ENCODE results near the gene ZEB2.

Gene ZEB2

GRCh38 chr2:144512891-144513351, 7.0 kb downstream of the ZEB2 start:
- no peak for DNase-seq (ENCODE audit: low read depth)

GRCh38 chr2:144512470-144512869, 7.4 kb downstream of the ZEB2 start:
- no peak for DNase-seq (ENCODE audit: low read depth)

- no peak for DNase-seq (ENCODE audit: low read depth)
These were observed 8.0 kb downstream of the ZEB2 start for GRCh38 chr2:144511937-144512336.

GRCh38 chr2:144511226-144511810, 8.6 kb downstream of the ZEB2 start:
- DNase-seq (ENCODE audit: low read depth) = no peak

GRCh38 chr2:144510294-144510991, 9.5 kb downstream of the ZEB2 start:
- no peak for DNase-seq (ENCODE audit: low read depth)

- no peak for DNase-seq (ENCODE audit: low read depth)
These were observed 10.1 kb downstream of the ZEB2 start for GRCh38 chr2:144509879-144510221.

- DNase-seq (ENCODE audit: low read depth) = no peak
These were observed 10.7 kb downstream of the ZEB2 start for GRCh38 chr2:144509001-144509878.

- DNase-seq (ENCODE audit: low read depth) = no peak
These were observed 11.6 kb downstream of the ZEB2 start for GRCh38 chr2:144508172-144508851.

- DNase-seq (ENCODE audit: low read depth) = no peak
These were observed 12.3 kb downstream of the ZEB2 start for GRCh38 chr2:144507441-144508171.

GRCh38 chr2:144505245-144505831, 14.6 kb downstream of the ZEB2 start:
- no peak for DNase-seq (ENCODE audit: low read depth)

- DNase-seq (ENCODE audit: low read depth) = no peak
These were observed 15.7 kb downstream of the ZEB2 start for GRCh38 chr2:144504218-144504641.

- no peak for DNase-seq (ENCODE audit: low read depth)
These were observed 16.7 kb downstream of the ZEB2 start for GRCh38 chr2:144503242-144503641.

- no peak for DNase-seq (ENCODE audit: low read depth)
These were observed 17.6 kb downstream of the ZEB2 start for GRCh38 chr2:144502369-144502768.

GRCh38 chr2:144501627-144502026, 18.3 kb downstream of the ZEB2 start:
- no peak for DNase-seq (ENCODE audit: low read depth)

GRCh38 chr2:144501118-144501517, 18.8 kb downstream of the ZEB2 start:
- DNase-seq (ENCODE audit: low read depth) = no peak

- no peak for DNase-seq (ENCODE audit: low read depth)
These were observed 19.4 kb downstream of the ZEB2 start for GRCh38 chr2:144500563-144500962.

GRCh38 chr2:144498277-144498676, 21.6 kb downstream of the ZEB2 start:
- DNase-seq (ENCODE audit: low read depth) = no peak

GRCh38 chr2:144496977-144497598, 22.8 kb downstream of the ZEB2 start:
- no peak for DNase-seq (ENCODE audit: low read depth)

- no peak for DNase-seq (ENCODE audit: low read depth)
These were observed 23.6 kb downstream of the ZEB2 start for GRCh38 chr2:144496092-144496976.
